ENCODE results near the gene TSPYL6. TPM values are rescaled to one million over a fixed set of nuclear protein-coding genes. Genes with fewer than 3 reads are reported as not detected.

The TSPYL6 gene
- total RNA-seq, 1 donor from 2014 or later, result not detected

GRCh38 chr2:54254180-54254579, 1.8 kb downstream of the TSPYL6 start:
- Mint-ChIP-seq H3K27me3 (ENCODE audit: low read depth) (no peaks in the 10 kb centered on the region), H3K4me1 (no peaks in the 10 kb centered on the region), H3K4me3 (no peak overlapping the region)

GRCh38 chr2:54249629-54250028, 6.4 kb downstream of the TSPYL6 start:
- DNase-seq (ENCODE audit: low spot score in 2 of 2, unreplicated experiment in 2 of 2), result no peak
- TF ChIP-seq, protein P1, sequence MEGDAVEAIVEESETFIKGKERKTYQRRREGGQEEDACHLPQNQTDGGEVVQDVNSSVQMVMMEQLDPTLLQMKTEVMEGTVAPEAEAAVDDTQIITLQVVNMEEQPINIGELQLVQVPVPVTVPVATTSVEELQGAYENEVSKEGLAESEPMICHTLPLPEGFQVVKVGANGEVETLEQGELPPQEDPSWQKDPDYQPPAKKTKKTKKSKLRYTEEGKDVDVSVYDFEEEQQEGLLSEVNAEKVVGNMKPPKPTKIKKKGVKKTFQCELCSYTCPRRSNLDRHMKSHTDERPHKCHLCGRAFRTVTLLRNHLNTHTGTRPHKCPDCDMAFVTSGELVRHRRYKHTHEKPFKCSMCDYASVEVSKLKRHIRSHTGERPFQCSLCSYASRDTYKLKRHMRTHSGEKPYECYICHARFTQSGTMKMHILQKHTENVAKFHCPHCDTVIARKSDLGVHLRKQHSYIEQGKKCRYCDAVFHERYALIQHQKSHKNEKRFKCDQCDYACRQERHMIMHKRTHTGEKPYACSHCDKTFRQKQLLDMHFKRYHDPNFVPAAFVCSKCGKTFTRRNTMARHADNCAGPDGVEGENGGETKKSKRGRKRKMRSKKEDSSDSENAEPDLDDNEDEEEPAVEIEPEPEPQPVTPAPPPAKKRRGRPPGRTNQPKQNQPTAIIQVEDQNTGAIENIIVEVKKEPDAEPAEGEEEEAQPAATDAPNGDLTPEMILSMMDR (IDR thresholded peaks at IDR 0.05; ENCODE audit: unreplicated experiment), result no peak
- no peaks in the 10 kb centered on the region for H3K36me3 Mint-ChIP-seq
- H3K4me1 Mint-ChIP-seq, result no peaks in the 10 kb centered on the region
- H3K27ac Mint-ChIP-seq, result no peak overlapping the region
- H3K27me3 Mint-ChIP-seq (ENCODE audit: low read depth), result no peaks in the 10 kb centered on the region
- no peak overlapping the region for H3K4me3 Mint-ChIP-seq
- H3K9me3 Mint-ChIP-seq, result peaks cover 8% of the 10 kb centered on the region

More at GRCh38 chr2:54254180-54254579, 1.8 kb downstream of the TSPYL6 start:
- Mint-ChIP-seq H3K27ac (no peak overlapping the region), H3K9me3 (no peaks in the 10 kb centered on the region), H3K36me3 (no peaks in the 10 kb centered on the region)
- TF ChIP-seq, protein P1 (IDR thresholded peaks at IDR 0.05; ENCODE audit: unreplicated experiment), result no peak
- DNase-seq (ENCODE audit: low spot score in 2 of 2, unreplicated experiment in 2 of 2), result no peak

- Mint-ChIP-seq H3K27ac (no peak overlapping the region), H3K4me3 (no peak overlapping the region), H3K4me1 (no peaks in the 10 kb centered on the region), H3K27me3 (ENCODE audit: low read depth) (no peaks in the 10 kb centered on the region), H3K9me3 (peaks cover 8% of the 10 kb centered on the region), H3K36me3 (no peaks in the 10 kb centered on the region)
- TF ChIP-seq, protein P1 (IDR thresholded peaks at IDR 0.05; ENCODE audit: unreplicated experiment), result no peak
- DNase-seq (ENCODE audit: low spot score in 2 of 2, unreplicated experiment in 2 of 2), result no peak
Measured at GRCh38 chr2:54247115-54247514, 8.9 kb downstream of the TSPYL6 start.

- DNase-seq (ENCODE audit: low spot score in 2 of 2, unreplicated experiment in 2 of 2), result no peak
- Mint-ChIP-seq H3K4me1 (no peaks in the 10 kb centered on the region), H3K27ac (no peak overlapping the region), H3K9me3 (peaks cover 20% of the 10 kb centered on the region), H3K36me3 (peaks cover 6% of the 10 kb centered on the region), H3K27me3 (ENCODE audit: low read depth) (no peaks in the 10 kb centered on the region), H3K4me3 (no peak overlapping the region)
- TF ChIP-seq, protein P1 (IDR thresholded peaks at IDR 0.05; ENCODE audit: unreplicated experiment), result no peak
Measured at GRCh38 chr2:54240515-54241469, 15.2 kb downstream of the TSPYL6 start.

DNA sequence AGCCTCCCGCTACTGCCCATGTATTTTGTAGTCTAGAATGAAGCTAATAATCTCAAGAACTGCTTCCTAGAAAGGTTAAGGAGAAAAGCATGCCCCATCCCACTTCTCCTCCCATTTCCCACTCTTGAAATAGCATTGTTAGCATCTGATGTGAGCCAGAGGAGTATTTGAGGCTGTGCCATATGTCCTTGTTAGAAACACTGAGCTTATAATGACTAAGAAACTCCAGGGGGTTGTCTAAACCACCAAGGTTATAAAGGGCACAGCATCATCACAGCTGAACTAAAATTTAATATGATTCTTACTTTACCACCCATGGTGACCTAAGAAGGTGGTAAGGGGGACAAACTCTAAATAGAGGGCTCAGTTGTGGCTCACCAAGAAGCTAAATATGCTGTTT, 16.6 kb downstream of the TSPYL6 start:
- DNase-seq (ENCODE audit: low spot score in 2 of 2, unreplicated experiment in 2 of 2), result no peak
- Mint-ChIP-seq H3K9me3 (peaks cover 12% of the 10 kb centered on the region), H3K4me3 (no peak overlapping the region), H3K27me3 (ENCODE audit: low read depth) (no peaks in the 10 kb centered on the region), H3K27ac (no peak overlapping the region), H3K4me1 (no peaks in the 10 kb centered on the region), H3K36me3 (peaks cover 6% of the 10 kb centered on the region)
- TF ChIP-seq, protein P1 (IDR thresholded peaks at IDR 0.05; ENCODE audit: unreplicated experiment), result no peak

All from mesothelial cell of epicardium (in vitro differentiated cells).